HG02763 (cell line): Measurements from ENCODE around the gene HMG20A.
A peak's percentile ranks its signal among the peaks of the same experiment; 100 is the strongest.

ENCODE experiments used
- ATAC-seq: cut with Tn5 transposase; IDR thresholded peaks from one replicate; pipeline ENCODE4 v1.9.1; 2021; ENCODE audit warnings: mild to moderate bottlenecking, moderate library complexity; ENCODE audit not compliant: unreplicated experiment

HMG20A gene

GRCh38 chr15:77420610-77421369 is at the start of gene HMG20A:
HMG20A (plus strand) TSS chr15:77420888; CDS start chr15:77458408, 37,520 bp downstream.
- peak; percentile 36 for ATAC-seq

- ATAC-seq = no peak
These were observed 48.7 kb upstream of the HMG20A start for GRCh38 chr15:77371850-77372563.

- no peak for ATAC-seq
These were observed 47.2 kb upstream of the HMG20A start for GRCh38 chr15:77373441-77373840.

GRCh38 chr15:77375133-77375532 is 45.6 kb upstream of the HMG20A start:
- no peak for ATAC-seq

GRCh38 chr15:77376770-77377169 is 43.9 kb upstream of the HMG20A start:
- no peak for ATAC-seq

GRCh38 chr15:77380033-77380432 is 40.7 kb upstream of the HMG20A start:
- no peak for ATAC-seq

GRCh38 chr15:77384086-77384485 is 36.6 kb upstream of the HMG20A start:
- ATAC-seq = no peak

- no peak for ATAC-seq
These were observed 35.9 kb upstream of the HMG20A start for GRCh38 chr15:77384589-77385359.

- ATAC-seq = no peak
These were observed 34.1 kb upstream of the HMG20A start for GRCh38 chr15:77386626-77387025.

GRCh38 chr15:77387365-77388105 is 33.2 kb upstream of the HMG20A start:
- ATAC-seq = no peak

GRCh38 chr15:77391372-77391951 is 29.2 kb upstream of the HMG20A start:
- no peak for ATAC-seq

- ATAC-seq = no peak
These were observed 27.8 kb upstream of the HMG20A start for GRCh38 chr15:77392762-77393470.

- ATAC-seq = no peak
These were observed 27.2 kb upstream of the HMG20A start for GRCh38 chr15:77393471-77393840.

GRCh38 chr15:77395013-77395774 is 25.5 kb upstream of the HMG20A start:
- no peak for ATAC-seq

- no peak for ATAC-seq
These were observed 24.0 kb upstream of the HMG20A start for GRCh38 chr15:77396692-77397091.

GRCh38 chr15:77398927-77399326 is 21.8 kb upstream of the HMG20A start:
- no peak for ATAC-seq

GRCh38 chr15:77400258-77400657 is 20.4 kb upstream of the HMG20A start:
- ATAC-seq = no peak

GRCh38 chr15:77402740-77403379 is 17.8 kb upstream of the HMG20A start:
- no peak for ATAC-seq
